IMR-90 (cell line): ENCODE results near the gene DSCAM. TPM values are rescaled to one million over a fixed set of nuclear protein-coding genes. Genes with fewer than 3 reads are reported as not detected.

Experiments
- ATAC-seq: fragments of 200-7000 bp; cut with Tn5 transposase; 2 replicates; pipeline ENCODE4 v1.9.1; 2020; ENCODE audit warnings: low read depth, mild to moderate bottlenecking, moderate library complexity
- BruUV-seq: library from RNA; stranded (reverse); fragments of 400-500 nt; replicated peaks from 2 replicates; lab custom pipeline; 2021; lab: Mats Ljungman, UMichigan
- CTCF ChIA-PET: fragments of 300-600 bp; formaldehyde crosslinking; extraction: SDS; loops from one replicate; lab custom pipeline; 2021; ENCODE audit warnings: antibody characterized with exemption; lab: Yijun Ruan, JAX
- POLR2A ChIA-PET: fragments of 300-600 bp; sonication (Branson Sonifier 250); formaldehyde crosslinking; loops from one replicate; lab custom pipeline; 2022; ENCODE audit warnings: antibody characterized with exemption; ENCODE audit not compliant: unreplicated experiment; lab: Charles Lee
- DNase-seq: peaks from one replicate; pipeline ENCODE4 v3.0.0; 2013
- H2AFZ ChIP-seq: replicated peaks from 2 replicates; pipeline ENCODE3; 2013; ENCODE audit warnings: low read length, mild to moderate bottlenecking; ENCODE audit not compliant: poor library complexity
- H2AK5ac ChIP-seq: 2 replicates; pipeline ENCODE4 v1.6.1; 2013; ENCODE audit warnings: low read depth, low read length, inconsistent platforms
- H2AK9ac ChIP-seq: replicated peaks from 2 replicates; pipeline ENCODE3; 2013; ENCODE audit warnings: mild to moderate bottlenecking, low read depth, low read length, moderate library complexity; ENCODE audit not compliant: poor library complexity
- H2BK120ac ChIP-seq: 2 replicates; pipeline ENCODE4 v1.6.1; 2013; ENCODE audit warnings: low read depth, low read length, inconsistent platforms
- H2BK15ac ChIP-seq: 3 replicates; pipeline ENCODE4 v1.6.1; 2013; ENCODE audit warnings: low read depth, low read length, inconsistent platforms
- H2BK20ac ChIP-seq: 2 replicates; pipeline ENCODE4 v1.6.1; 2013; ENCODE audit warnings: low read depth, mild to moderate bottlenecking, inconsistent platforms, low read length, moderate library complexity
- H2BK5ac ChIP-seq: 2 replicates; pipeline ENCODE4 v1.6.1; 2013; ENCODE audit warnings: mild to moderate bottlenecking, low read depth, low read length, inconsistent platforms; ENCODE audit not compliant: poor library complexity, severe bottlenecking
- H3K14ac ChIP-seq: replicated peaks from 2 replicates; pipeline ENCODE4 v1.6.1; 2013; ENCODE audit warnings: low read depth, low read length, inconsistent platforms
- H3K18ac ChIP-seq: 2 replicates; pipeline ENCODE4 v1.6.1; 2013; ENCODE audit warnings: low read depth, low read length, control low read depth
- H3K23ac ChIP-seq: 2 replicates; pipeline ENCODE4 v1.6.1; 2013; ENCODE audit warnings: low read depth, low read length, inconsistent platforms
- H3K27ac ChIP-seq: 2 replicates; pipeline ENCODE4 v1.5.1; 2013; ENCODE audit warnings: mild to moderate bottlenecking, control low read depth, low read length; ENCODE audit not compliant: insufficient read depth
- H3K27me3 ChIP-seq: 2 replicates; pipeline ENCODE4 v1.6.1; 2013; ENCODE audit warnings: low read length; ENCODE audit not compliant: control insufficient read depth, insufficient read depth
- H3K36me3 ChIP-seq: 2 replicates; pipeline ENCODE4 v1.6.1; 2013; ENCODE audit warnings: low read length, mixed read lengths; ENCODE audit not compliant: control insufficient read depth, insufficient read depth
- H3K4ac ChIP-seq: 2 replicates; pipeline ENCODE4 v1.6.1; 2013; ENCODE audit warnings: low read depth, low read length, inconsistent platforms
- H3K4me1 ChIP-seq: 2 replicates; pipeline ENCODE4 v1.6.1; 2013; ENCODE audit warnings: low read length, mixed read lengths; ENCODE audit not compliant: control insufficient read depth, insufficient read depth
- H3K4me2 ChIP-seq: 2 replicates; pipeline ENCODE4 v1.6.1; 2013; ENCODE audit warnings: low read depth, mild to moderate bottlenecking, control low read depth, low read length, moderate library complexity
- H3K4me3 ChIP-seq: 2 replicates; pipeline ENCODE4 v1.5.1; 2013; ENCODE audit warnings: low read depth, mild to moderate bottlenecking, control low read depth, low read length, moderate library complexity; ENCODE audit not compliant: insufficient read depth
- H3K56ac ChIP-seq: 2 replicates; pipeline ENCODE4 v1.6.1; 2013; ENCODE audit warnings: low read length, inconsistent platforms; ENCODE audit not compliant: insufficient read depth; ENCODE audit errors: extremely low read depth
- H3K79me1 ChIP-seq, 2 experiments: 2 replicates each; pipeline ENCODE4 v1.6.1; 2013; ENCODE audit warnings: low read length in 2 of 2, inconsistent platforms in 1 of 2, low read depth in 1 of 2
- H3K9ac ChIP-seq: 2 replicates; pipeline ENCODE4 v1.6.1; 2013; ENCODE audit warnings: low read depth, low read length, control low read depth
- H3K9me1 ChIP-seq: 2 replicates; pipeline ENCODE4 v1.6.1; 2013; ENCODE audit warnings: low read length, inconsistent platforms; ENCODE audit not compliant: insufficient read depth
- H3K9me3 ChIP-seq: 2 replicates; pipeline ENCODE4 v1.6.1; 2013; ENCODE audit warnings: low read length; ENCODE audit not compliant: control insufficient read depth, insufficient read depth
- H4K20me1 ChIP-seq: 2 replicates; pipeline ENCODE4 v1.6.1; 2013; ENCODE audit warnings: low read length, inconsistent platforms; ENCODE audit not compliant: insufficient read depth
- H4K5ac ChIP-seq: 2 replicates; pipeline ENCODE4 v1.6.1; 2013; ENCODE audit warnings: mild to moderate bottlenecking, low read depth, low read length, control low read depth
- H4K8ac ChIP-seq, 2 experiments: 2 replicates each; pipeline ENCODE4 v1.6.1; 2013; ENCODE audit warnings: low read depth in 2 of 2, low read length in 2 of 2, control low read depth in 1 of 2, inconsistent platforms in 1 of 2
- H4K91ac ChIP-seq: 2 replicates; pipeline ENCODE4 v1.6.1; 2013; ENCODE audit warnings: low read depth, low read length, inconsistent platforms; ENCODE audit not compliant: insufficient read depth
- BHLHE40 ChIP-seq: fragments of 150-350 bp; IDR thresholded peaks from 2 replicates; pipeline ENCODE4 v1.6.1; 2016; ENCODE audit warnings: mild to moderate bottlenecking, low read depth, low read length
- CEBPB ChIP-seq: IDR thresholded peaks from 2 replicates; pipeline ENCODE4 v1.6.1; 2012; ENCODE audit warnings: low read depth, low read length, improper control_type of control experiment
- CHD1 ChIP-seq: IDR thresholded peaks from 2 replicates; pipeline ENCODE4 v1.6.1; 2012; ENCODE audit warnings: low read depth, low read length, improper control_type of control experiment
- CTCF ChIP-seq: conservative IDR thresholded peaks from 2 replicates; pipeline ENCODE4 v1.5.1; 2012; ENCODE audit warnings: mild to moderate bottlenecking, low read depth, low read length, improper control_type of control experiment
- ELK1 ChIP-seq: fragments of 150-350 bp; IDR thresholded peaks from 2 replicates; pipeline ENCODE4 v1.6.1; 2016; ENCODE audit warnings: low read depth, mild to moderate bottlenecking, low read length, moderate library complexity, borderline replicate concordance
- FOS ChIP-seq: fragments of 150-350 bp; IDR thresholded peaks from 2 replicates; pipeline ENCODE4 v1.6.1; 2016; ENCODE audit warnings: low read depth, low read length
- MAFK ChIP-seq: IDR thresholded peaks from 2 replicates; pipeline ENCODE4 v1.6.1; 2012; ENCODE audit warnings: low read depth, low read length, improper control_type of control experiment
- MAZ ChIP-seq: IDR thresholded peaks from 2 replicates; pipeline ENCODE4 v1.6.1; 2012; ENCODE audit warnings: low read depth, mild to moderate bottlenecking, low read length, improper control_type of control experiment, moderate library complexity, borderline replicate concordance
- MXI1 ChIP-seq: IDR thresholded peaks from 2 replicates; pipeline ENCODE4 v1.6.1; 2012; ENCODE audit warnings: low read depth, mild to moderate bottlenecking, low read length, moderate library complexity, borderline replicate concordance
- NFE2L2 ChIP-seq: fragments of 150-350 bp; IDR thresholded peaks from 2 replicates; pipeline ENCODE4 v1.6.1; 2016; ENCODE audit warnings: low read depth, mild to moderate bottlenecking, low read length
- POLR2A ChIP-seq: IDR thresholded peaks from 2 replicates; pipeline ENCODE4 v1.6.1; 2012; ENCODE audit warnings: mild to moderate bottlenecking, low read depth, low read length
- RAD21 ChIP-seq: IDR thresholded peaks from 2 replicates; pipeline ENCODE4 v1.6.1; 2012; ENCODE audit warnings: low read length, improper control_type of control experiment
- RCOR1 ChIP-seq: IDR thresholded peaks from 2 replicates; pipeline ENCODE4 v1.6.1; 2012; ENCODE audit warnings: mild to moderate bottlenecking, low read length, improper control_type of control experiment; ENCODE audit not compliant: insufficient replicate concordance
- RFX5 ChIP-seq: IDR thresholded peaks from 2 replicates; pipeline ENCODE4 v1.8.0; 2012; ENCODE audit warnings: low read depth, mild to moderate bottlenecking, low read length, moderate library complexity
- SMC3 ChIP-seq: fragments of 150-350 bp; IDR thresholded peaks from 2 replicates; pipeline ENCODE4 v1.6.1; 2016; ENCODE audit warnings: low read depth, mild to moderate bottlenecking, antibody characterized with exemption, low read length, moderate library complexity
- USF2 ChIP-seq: fragments of 150-350 bp; IDR thresholded peaks from 2 replicates; pipeline ENCODE4 v1.6.1; 2017; ENCODE audit warnings: mild to moderate bottlenecking, antibody characterized with exemption, low read length, low read depth
- WGBS, 2 experiments: methylation state at CpG; one replicate each; pipeline versions ENCODE4 v1.1.5 to v1.1.7; 2013; ENCODE audit warnings: missing lambda C conversion rate in 2 of 2; ENCODE audit not compliant: insufficient read length in 1 of 2; ENCODE audit errors: extremely low coverage in 2 of 2; 5-methylcytosine and 5-hydroxymethylcytosine counted together
- dilution Hi-C: fragments of 300-500 bp; cut with HindIII; formaldehyde crosslinking; loops from one replicate; pipeline ENCODE4 v1.14.3; 2018; ENCODE audit warnings: low sequenced_read_pairs; ENCODE audit not compliant: unreplicated experiment
- in situ Hi-C: fragments of 300-500 bp; cut with MboI; formaldehyde crosslinking; loops from 3 replicates; pipeline ENCODE4 v1.14.3; 2019; ENCODE audit warnings: low sequenced_read_pairs, inconsistent platforms, mixed read lengths
- intact Hi-C: fragments of 100-400 bp; cut with micrococcal nuclease; formaldehyde crosslinking; loops from 2 replicates; pipeline ENCODE4 v1.10.0; 2022
- polyA plus RNA-seq, 3 experiments: library from polyadenylated mRNA; depleted of rRNA; stranded (reverse); fragments of >200 nt; gene quantifications; 2 replicates each; pipeline ENCODE4 v1.2.3, GENCODE V29; 2012; ENCODE audit warnings: low replicate concordance in 1 of 3
- total RNA-seq: library from RNA; depleted of rRNA; stranded (reverse); fragments of >200 nt; gene quantifications from 2 replicates; pipeline ENCODE4 v1.2.3, GENCODE V29; 2012

Gene DSCAM
- total and polyA plus RNA-seq, 2 of the 4 experiments (the other 2 are of a cell fraction): under 0.01 to 0.02 TPM

- Histone ChIP-seq H4K91ac (no peak overlapping the region), H3K79me1 (no peaks in the 10 kb centered on the region), H3K4me2 (no peak overlapping the region; the same call in 1 of the 2 replicates), H3K27me3 (no peaks in the 10 kb centered on the region), H3K36me3 (no peaks in the 10 kb centered on the region), H3K9me3 (peaks cover 27% of the 10 kb centered on the region; the same call in 1 of the 2 replicates), H2BK20ac (no peak overlapping the region), H4K8ac (no peak overlapping the region), H3K9ac (no peak overlapping the region), H2BK5ac (no peak overlapping the region), H2AFZ (no peak overlapping the region), H4K5ac (no peak overlapping the region), H3K4ac (no peak overlapping the region), H2BK120ac (no peak overlapping the region), H3K14ac (no peak overlapping the region), H3K9me1 (no peaks in the 10 kb centered on the region), H3K18ac (no peak overlapping the region), H3K27ac (no peak overlapping the region), H2BK15ac (no peak overlapping the region), H3K56ac (no peak overlapping the region), H3K4me3 (no peak overlapping the region), H3K4me1 (no peaks in the 10 kb centered on the region), H2AK9ac (peak overlapping the region; percentile 55), H3K23ac (no peak overlapping the region), H2AK5ac (no peak overlapping the region), H4K20me1 (no peaks in the 10 kb centered on the region)
- TF ChIP-seq NFE2L2 (no peak), FOS (no peak), USF2 (no peak), MAFK (no peak), SMC3 (no peak), RFX5 (no peak), CHD1 (no peak), CEBPB (no peak), POLR2A (no peak), RAD21 (no peak), CTCF (no peak), MXI1 (no peak), ELK1 (no peak), BHLHE40 (no peak), MAZ (no peak), RCOR1 (no peak)
- POLR2A ChIA-PET: no interaction called here
- in situ Hi-C loops (no loop called here), intact Hi-C loops (no loop called here), dilution Hi-C loops (no loop called here)
- CTCF ChIA-PET: interaction anchor here (1.0 kb wide), 1 partner anchor 27 kb away, joined by 3 read pairs; no protein-coding TSS in a partner anchor
- no TSS peak for BruUV-seq
- WGBS, 2 experiments: no CpG with 5 or more reads among the region's 5 CpGs
- ATAC-seq (no peak), DNase-seq (no peak)
Measured at GRCh38 chr21:40846103-40846502, 855 bp downstream of the DSCAM start.
